Subcutaneous abdominal adipose tissue (tissue), 5 donors: ENCODE results near the gene SCAI.
"Not testable (repeated sequence)": the region's sequence is repeated elsewhere in the genome, so short reads cannot be mapped to it uniquely, and the experiment has no call there.

Experiments
- H3K27ac ChIP-seq: one replicate; pipeline ENCODE4 v1.7.0; 2013; ENCODE audit warnings: low read depth, mild to moderate bottlenecking, inconsistent platforms, low read length, moderate library complexity
- H3K27me3 ChIP-seq, 5 donors: one replicate each; pipeline ENCODE4 v1.7.0; 2013; ENCODE audit warnings: low read length in 5 of 5, inconsistent platforms in 1 of 5; ENCODE audit not compliant: control insufficient read depth in 5 of 5, insufficient read depth in 4 of 5
- H3K36me3 ChIP-seq, 5 donors: one replicate each; pipeline ENCODE4 v1.7.0; 2013; ENCODE audit warnings: low read length in 5 of 5; ENCODE audit not compliant: control insufficient read depth in 5 of 5, insufficient read depth in 5 of 5
- H3K4me1 ChIP-seq, 5 donors: one replicate each; pipeline ENCODE4 v1.7.0; 2013; ENCODE audit warnings: low read length in 5 of 5, mild to moderate bottlenecking in 3 of 5, moderate library complexity in 1 of 5; ENCODE audit not compliant: control insufficient read depth in 5 of 5, insufficient read depth in 5 of 5
- H3K4me3 ChIP-seq, 5 donors: one replicate each; pipeline ENCODE4 v1.7.0; 2013; ENCODE audit warnings: low read length in 5 of 5, low read depth in 1 of 5
- H3K9ac ChIP-seq, 5 donors: one replicate each; pipeline ENCODE4 v1.7.0; 2013; ENCODE audit warnings: low read length in 5 of 5, mild to moderate bottlenecking in 4 of 5, moderate library complexity in 3 of 5
- H3K9me3 ChIP-seq, 5 donors: one replicate each; pipeline ENCODE4 v1.7.0; 2013; ENCODE audit warnings: low read length in 5 of 5; ENCODE audit not compliant: control insufficient read depth in 5 of 5
- donor health status: healthy.
- donor health status: healthy.
- donor health status: healthy.
- donor health status: healthy.
- donor health status: healthy.

Gene SCAI

GRCh38 chr9:124940894-124941678 lies 202.2 kb downstream of the SCAI start, which contains the start of gene GOLGA1:
Gene GOLGA1, minus strand, starts transcription at chr9:124941083. Its CDS starts 2,372 bp downstream, at chr9:124938711.
- peak within 1 kb of the TSS; percentile 92 to 99 (median 98) for H3K9ac ChIP-seq
- H3K27me3 ChIP-seq = no peaks in the 10 kb centered on the region
- H3K9me3 ChIP-seq = no peaks in the 10 kb centered on the region
- H3K27ac ChIP-seq = peak within 1 kb of the TSS; percentile 99
- peaks cover 0 to 21% (median 18%) of the 10 kb centered on the region in 5 donors for H3K4me1 ChIP-seq
- H3K4me3 ChIP-seq = peak within 1 kb of the TSS; percentile 81 to 98 (median 94)
- peaks cover 5 to 12% (median 9%) of the 10 kb centered on the region in 5 donors for H3K36me3 ChIP-seq

GRCh38 chr9:124940521-124940893 lies 202.8 kb downstream of the SCAI start:
- Histone ChIP-seq H3K4me3 (peak overlapping the region; percentile 69 to 98 (median 94)), H3K36me3 (peaks cover 9 to 18% (median 14%) of the 10 kb centered on the region in 5 donors), H3K9me3 (no peaks in the 10 kb centered on the region), H3K4me1 (peaks cover 0 to 21% (median 18%) of the 10 kb centered on the region in 5 donors), H3K27ac (peak overlapping the region; percentile 99), H3K27me3 (no peaks in the 10 kb centered on the region), H3K9ac (peak overlapping the region; percentile 79 to 99 (median 92))

GRCh38 chr9:124939944-124940343 lies 203.4 kb downstream of the SCAI start:
- peak overlapping the region; percentile 69 to 98 (median 94) for H3K4me3 ChIP-seq
- H3K27me3 ChIP-seq = no peaks in the 10 kb centered on the region
- peak overlapping the region; percentile 99 for H3K27ac ChIP-seq
- H3K9ac ChIP-seq = peak overlapping the region; percentile 79 to 99 (median 92)
- peaks cover 9 to 23% (median 17%) of the 10 kb centered on the region in 5 donors for H3K36me3 ChIP-seq
- H3K4me1 ChIP-seq = peaks cover 0 to 21% (median 18%) of the 10 kb centered on the region in 5 donors
- no peaks in the 10 kb centered on the region for H3K9me3 ChIP-seq

- Histone ChIP-seq H3K27me3 (no peaks in the 10 kb centered on the region), H3K27ac (no peak overlapping the region), H3K9me3 (no peaks in the 10 kb centered on the region), H3K36me3 (peaks cover 47 to 73% (median 53%) of the 10 kb centered on the region in 5 donors), H3K9ac (no peak overlapping the region), H3K4me3 (no peak overlapping the region), H3K4me1 (no peaks in the 10 kb centered on the region)
Observed at GRCh38 chr9:124934290-124934689, 209.0 kb downstream of the SCAI start.

- H3K36me3 ChIP-seq = peaks cover 58 to 82% (median 66%) of the 10 kb centered on the region in 5 donors
- no peak overlapping the region for H3K27ac ChIP-seq
- H3K9me3 ChIP-seq = no peaks in the 10 kb centered on the region
- H3K4me1 ChIP-seq = no peaks in the 10 kb centered on the region
- no peak overlapping the region for H3K4me3 ChIP-seq
- H3K27me3 ChIP-seq = no peaks in the 10 kb centered on the region
- no peak overlapping the region for H3K9ac ChIP-seq
Observed at GRCh38 chr9:124932333-124932732, 211.0 kb downstream of the SCAI start.

- Histone ChIP-seq H3K27me3 (no peaks in the 10 kb centered on the region), H3K9me3 (no peaks in the 10 kb centered on the region), H3K4me1 (no peaks in the 10 kb centered on the region), H3K9ac (no peak overlapping the region), H3K4me3 (no peak overlapping the region), H3K36me3 (peaks cover 55 to 77% (median 63%) of the 10 kb centered on the region in 5 donors), H3K27ac (no peak overlapping the region)
Observed at GRCh38 chr9:124929464-124929863, 213.9 kb downstream of the SCAI start.

GRCh38 chr9:124928116-124928515 lies 215.2 kb downstream of the SCAI start:
- Histone ChIP-seq H3K4me1 (no peaks in the 10 kb centered on the region), H3K9me3 (no peaks in the 10 kb centered on the region), H3K9ac (no peak overlapping the region), H3K27ac (no peak overlapping the region), H3K36me3 (peaks cover 52 to 73% (median 57%) of the 10 kb centered on the region in 5 donors), H3K4me3 (no peak overlapping the region), H3K27me3 (no peaks in the 10 kb centered on the region)

- not testable (repeated sequence) for H3K4me1 ChIP-seq, H3K27me3 ChIP-seq, H3K4me3 ChIP-seq, H3K9me3 ChIP-seq, H3K9ac ChIP-seq, H3K27ac ChIP-seq
- H3K36me3 ChIP-seq = peaks cover 18 to 58% (median 42%) of the 10 kb centered on the region in 5 donors
Observed at GRCh38 chr9:124920394-124920793, 222.9 kb downstream of the SCAI start.

- H3K4me1 ChIP-seq = peaks cover 0 to 14% (median 9%) of the 10 kb centered on the region in 5 donors
- no peak overlapping the region for H3K9ac ChIP-seq
- peaks cover 28 to 66% (median 52%) of the 10 kb centered on the region in 5 donors for H3K36me3 ChIP-seq
- no peaks in the 10 kb centered on the region for H3K27me3 ChIP-seq
- no peak overlapping the region for H3K27ac ChIP-seq
- H3K9me3 ChIP-seq = no peaks in the 10 kb centered on the region
- no peak overlapping the region for H3K4me3 ChIP-seq
Observed at GRCh38 chr9:124914753-124915405, 228.4 kb downstream of the SCAI start.

- Histone ChIP-seq H3K4me3 (no peak overlapping the region), H3K4me1 (peaks cover 0 to 14% (median 9%) of the 10 kb centered on the region in 5 donors), H3K36me3 (peaks cover 28 to 55% (median 44%) of the 10 kb centered on the region in 5 donors), H3K9me3 (no peaks in the 10 kb centered on the region), H3K27me3 (no peaks in the 10 kb centered on the region), H3K9ac (no peak overlapping the region), H3K27ac (no peak overlapping the region)
Observed at GRCh38 chr9:124913378-124913777, 229.9 kb downstream of the SCAI start.
